K562 (cell line): ENCODE results near the gene ADCY5. TPM values are rescaled to one million over a fixed set of nuclear protein-coding genes. Genes with fewer than 3 reads are reported as not detected.

Experiments
- ATAC-seq: fragments of 200-7000 bp; cut with Tn5 transposase; 3 replicates; pipeline ENCODE4 v1.9.1; 2020; ENCODE audit warnings: moderate library complexity
- BruUV-seq: library from RNA; stranded (reverse); fragments of 400-500 nt; replicated peaks from 2 replicates; lab custom pipeline; 2021; lab: Mats Ljungman, UMichigan
- CTCF ChIA-PET: fragments of 300-600 bp; formaldehyde crosslinking; extraction: SDS; loops from one replicate; lab custom pipeline; 2021; ENCODE audit warnings: low intra/inter-chr PET ratio; lab: Yijun Ruan, JAX
- POLR2A ChIA-PET: fragments of 300-600, 350-650 bp; sonication (Branson Sonifier 250); formaldehyde crosslinking; extraction: SDS; loops from one replicate; lab custom pipeline; 2021; ENCODE audit warnings: antibody characterized with exemption, inconsistent platforms; lab: Yijun Ruan, JAX
- DNase-seq, 4 experiments: peaks; one replicate each; pipeline versions ENCODE4 v3.0.0 to v3.0.0-alpha.2; 2011 to 2018; ENCODE audit warnings: low spot score in 3 of 4, mixed read lengths in 3 of 4; ENCODE audit errors: extremely low read depth in 1 of 4
- FAIRE-seq: peaks from 2 replicates; lab custom pipeline; 2011; peaks lifted over from hg19 to GRCh38; lab: Jason Lieb, UNC
- H2AFZ ChIP-seq: 2 replicates; pipeline ENCODE4 v1.6.0; 2011; ENCODE audit warnings: low read depth, low read length, control low read depth, inconsistent platforms
- H3K27ac ChIP-seq: fragments of 200-600 bp; 3 replicates; pipeline ENCODE4 v1.8.0; 2011; ENCODE audit warnings: low read depth, mild to moderate bottlenecking, control low read depth, inconsistent platforms, low read length, moderate library complexity, mixed read lengths; ENCODE audit errors: extremely low read depth
- H3K27me3 ChIP-seq, 2 experiments: fragments of 300-600 bp in 1 of 2; 2 replicates in 1 of 2; 3 replicates in 1 of 2; pipeline versions ENCODE4 v1.6.0 to v1.8.0; 2011; ENCODE audit warnings: inconsistent platforms in 2 of 2, low read length in 2 of 2, mild to moderate bottlenecking in 1 of 2, mixed read lengths in 1 of 2, moderate library complexity in 1 of 2; ENCODE audit not compliant: control insufficient read depth in 2 of 2, insufficient read depth in 2 of 2
- H3K36me3 ChIP-seq: fragments of 300-600 bp; 3 replicates; pipeline ENCODE4 v1.8.0; 2011; ENCODE audit warnings: mild to moderate bottlenecking, low read length, inconsistent platforms; ENCODE audit not compliant: control insufficient read depth, insufficient read depth
- H3K4me1 ChIP-seq, 2 experiments: fragments of 200-600 bp in 1 of 2; replicated peaks in 1 of 2; 2 replicates in 1 of 2; 3 replicates in 1 of 2; pipeline versions ENCODE4 v1.5.1 to v1.8.0; 2011; ENCODE audit warnings: inconsistent platforms in 2 of 2, low read length in 2 of 2, mild to moderate bottlenecking in 1 of 2, mixed read lengths in 1 of 2, moderate library complexity in 1 of 2; ENCODE audit not compliant: control insufficient read depth in 2 of 2, insufficient read depth in 2 of 2
- H3K4me2 ChIP-seq: 2 replicates; pipeline ENCODE4 v1.6.1; 2011; ENCODE audit warnings: low read length, control low read depth, inconsistent platforms, mixed read lengths; ENCODE audit not compliant: insufficient read depth
- H3K4me3 ChIP-seq: fragments of 200-600 bp; sonication (generic), shearing (Covaris generic); 2 replicates; pipeline ENCODE4 v1.5.1; 2016; ENCODE audit warnings: control low read depth, inconsistent platforms
- H3K79me2 ChIP-seq: fragments of 200-600 bp; 3 replicates; pipeline ENCODE4 v1.8.0; 2011; ENCODE audit warnings: low read length, inconsistent platforms; ENCODE audit not compliant: control insufficient read depth, insufficient read depth
- H3K9ac ChIP-seq, 2 experiments: 2 replicates each; pipeline versions ENCODE4 v1.6.0 to v1.6.1; 2011; ENCODE audit warnings: low read depth in 2 of 2, low read length in 2 of 2, control low read depth in 1 of 2, inconsistent platforms in 1 of 2, mild to moderate bottlenecking in 1 of 2, mixed read lengths in 1 of 2; ENCODE audit not compliant: insufficient read depth in 1 of 2
- H3K9me1 ChIP-seq: one replicate; pipeline ENCODE4 v1.6.0; 2011; ENCODE audit warnings: inconsistent platforms, mild to moderate bottlenecking, low read length, moderate library complexity; ENCODE audit not compliant: control insufficient read depth, insufficient read depth
- H3K9me3 ChIP-seq: replicated peaks from 2 replicates; pipeline ENCODE4 v1.5.1; 2011; ENCODE audit warnings: low read depth, low read length, inconsistent platforms; ENCODE audit not compliant: control insufficient read depth, insufficient read depth
- H4K20me1 ChIP-seq: replicated peaks from 2 replicates; pipeline ENCODE4 v1.6.1; 2011; ENCODE audit warnings: low read length, inconsistent platforms, mixed read lengths; ENCODE audit not compliant: control insufficient read depth, insufficient read depth
- CC2D1A ChIP-seq: fragments of 450-650 bp; IDR thresholded peaks from 2 replicates; pipeline ENCODE4 v1.6.1; 2017; ENCODE audit warnings: mild to moderate bottlenecking
- L3MBTL2 ChIP-seq: fragments of 450-650 bp; IDR thresholded peaks from 2 replicates; pipeline ENCODE4 v1.6.1; 2016; ENCODE audit warnings: mild to moderate bottlenecking, moderate library complexity
- MAFF ChIP-seq: IDR thresholded peaks from 2 replicates; pipeline ENCODE4 v1.6.1; 2012; ENCODE audit warnings: low read length, improper control_type of control experiment
- MED1 ChIP-seq: sonication (generic); formaldehyde crosslinking; IDR thresholded peaks from 2 replicates; pipeline ENCODE4 v1.8.1; 2023; ENCODE audit warnings: missing genetic modification reagents, borderline replicate concordance
- NR2F6 ChIP-seq: fragments of 450-650 bp; formaldehyde crosslinking; IDR thresholded peaks from 2 replicates; pipeline ENCODE4 v1.4.0; 2020; ENCODE audit warnings: mild to moderate bottlenecking
- RFX5 ChIP-seq: IDR thresholded peaks from 2 replicates; pipeline ENCODE4 v1.6.1; 2011; ENCODE audit warnings: low read depth, mild to moderate bottlenecking, improper control_type of control experiment, low read length
- ZNF384 ChIP-seq: IDR thresholded peaks from 2 replicates; pipeline ENCODE4 v1.6.1; 2012; ENCODE audit warnings: low read depth, low read length, improper control_type of control experiment
- ZNF507 ChIP-seq: conservative IDR thresholded peaks from 2 replicates; pipeline ENCODE4 v1.6.1; 2017; ENCODE audit warnings: missing genetic modification characterization, missing compliant biosample characterization
- ZNF668 ChIP-seq: fragments of 250-450 bp; sonication (Bioruptor Pico); IDR thresholded peaks from 2 replicates; pipeline ENCODE4 v1.8.0; 2022; ENCODE audit warnings: mild to moderate bottlenecking, inconsistent platforms
- WGBS: fragments of 100-300 bp; shearing (Covaris generic); methylation state at CpG from one replicate; pipeline ENCODE4 v1.1.6; 2016; ENCODE audit warnings: low coverage, mixed read lengths; ENCODE audit not compliant: insufficient coverage; ENCODE audit errors: missing lambda C conversion rate; 5-methylcytosine and 5-hydroxymethylcytosine counted together
- in situ Hi-C: fragments of 300-500 bp; cut with MboI; formaldehyde crosslinking; loops from 4 replicates; pipeline ENCODE4 v1.15.0; 2018; ENCODE audit warnings: inconsistent platforms, mixed read lengths
- intact Hi-C: fragments of 100-400 bp; cut with micrococcal nuclease; formaldehyde crosslinking; loops from 2 replicates; pipeline ENCODE4 v1.14.2; 2022
- polyA plus RNA-seq, 8 experiments: library from polyadenylated mRNA; depleted of rRNA in 4 of 8; stranded (reverse) in 5 of 8; unstranded in 3 of 8; fragments of >200 nt; fragmentation: Nextera tagmentation in 2 of 8; fragmentation: Illumina TruSeq in 1 of 8; extraction: Ambion mirVana in 2 of 8; extraction: Trizol in 1 of 8; gene quantifications; 2 replicates each; pipeline versions ENCODE4 v1.2.1 to v1.2.3, GENCODE V29; 2011 to 2014; ENCODE audit warnings: inconsistent platforms in 1 of 8, missing spikeins in 1 of 8
- total RNA-seq, 7 experiments: library from RNA; depleted of rRNA in 6 of 7; stranded (reverse); fragments of >200 nt in 6 of 7; fragmentation: Illumina TruSeq in 2 of 7; extraction: Trizol in 2 of 7; gene quantifications; 2 replicates each; pipeline versions ENCODE4 v1.2.1 to v1.2.3, GENCODE V29; 2011 to 2021; ENCODE audit warnings: low replicate concordance in 1 of 7
- TF ChIP-seq, protein P1 (sequence below): sonication (generic); formaldehyde crosslinking; IDR thresholded peaks from 2 replicates; pipeline ENCODE4 v1.9.0; 2022; ENCODE audit warnings: mild to moderate bottlenecking, missing genetic modification reagents

The ADCY5 gene
- total and polyA plus RNA-seq, 9 of the 15 experiments (the other 6 are each of a cell fraction or from before 2014, with no cell fraction given): under 0.01 TPM; not detected in 8

- ChIA-PET CTCF (no interaction called here), POLR2A (no interaction called here)
- Histone ChIP-seq H3K4me1 (no peaks in the 10 kb centered on the region), H3K9ac (no peak overlapping the region), H3K27ac (no peak overlapping the region), H3K4me2 (no peak overlapping the region), H3K36me3 (no peaks in the 10 kb centered on the region), H3K4me3 (no peak overlapping the region), H3K79me2 (no peaks in the 10 kb centered on the region), H4K20me1 (no peaks in the 10 kb centered on the region), H3K9me1 (no peaks in the 10 kb centered on the region), H2AFZ (no peak overlapping the region), H3K27me3 (peaks cover 7 to 33% of the 10 kb centered on the region in 2 experiments; a peak in 4 of 5 replicates), H3K9me3 (no peaks in the 10 kb centered on the region)
- in situ Hi-C loops: no loop called here
- ATAC-seq: no peak
- BruUV-seq: no TSS peak
- DNase-seq: no peak
- under 1% methylated on average over 14 of the region's 16 CpGs for WGBS
- no peak for FAIRE-seq
- intact Hi-C loops: no loop called here
- TF ChIP-seq MAFF (no peak), RFX5 (no peak), NR2F6 (CRISPR knock-in tag) (no peak), ZNF507 (no peak), ZNF668 (CRISPR knock-in tag) (no peak), CC2D1A (no peak), L3MBTL2 (no peak), ZNF384 (no peak), MED1 (CRISPR knock-in tag) (no peak)
- TF ChIP-seq, protein P1, sequence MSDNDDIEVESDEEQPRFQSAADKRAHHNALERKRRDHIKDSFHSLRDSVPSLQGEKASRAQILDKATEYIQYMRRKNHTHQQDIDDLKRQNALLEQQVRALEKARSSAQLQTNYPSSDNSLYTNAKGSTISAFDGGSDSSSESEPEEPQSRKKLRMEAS (CRISPR knock-in tag): no peak
Measured at GRCh38 chr3:123312331-123313265, 136.3 kb downstream of the ADCY5 start.
